GM12878 (cell line): ENCODE measurements around the gene MAVS. TPM values are rescaled to one million over a fixed set of nuclear protein-coding genes. Genes with fewer than 3 reads are reported as not detected.

ENCODE experiments used
- ATAC-seq: fragments of 200-7000 bp; cut with Tn5 transposase; 3 replicates; pipeline ENCODE4 v1.9.1; 2020; ENCODE audit warnings: mild to moderate bottlenecking, moderate library complexity
- BruUV-seq: library from RNA; stranded (reverse); fragments of 400-500 nt; replicated peaks from 2 replicates; lab custom pipeline; 2021; lab: Mats Ljungman, UMichigan
- CTCF ChIA-PET: fragments of 300-600 bp; sonication (Branson Sonifier 250); formaldehyde crosslinking; extraction: SDS; loops from one replicate; lab custom pipeline; 2021; ENCODE audit warnings: inconsistent platforms; lab: Yijun Ruan, JAX
- POLR2A ChIA-PET: fragments of 350-600 bp; formaldehyde crosslinking; extraction: SDS; loops from one replicate; lab custom pipeline; 2021; ENCODE audit warnings: inconsistent platforms; lab: Charles Lee
- RAD21 ChIA-PET: fragments of 300-600 bp; sonication (Branson Sonifier 250); formaldehyde crosslinking; loops from one replicate; lab custom pipeline; 2023; ENCODE audit warnings: antibody characterized with exemption; ENCODE audit not compliant: unreplicated experiment; lab: Charles Lee
- SMC1A ChIA-PET: fragments of 300-600 bp; sonication (Branson Sonifier 250); formaldehyde crosslinking; loops from one replicate; lab custom pipeline; 2023; ENCODE audit not compliant: unreplicated experiment, uncharacterized antibody; lab: Charles Lee
- DNase-seq: peaks from one replicate; pipeline ENCODE4 v3.0.0-alpha.2; 2011; ENCODE audit warnings: low read depth, low spot score
- FAIRE-seq: peaks from 3 replicates; lab custom pipeline; 2011; peaks lifted over from hg19 to GRCh38; lab: Jason Lieb, UNC
- H2AFZ ChIP-seq: 2 replicates; pipeline ENCODE4 v1.6.0; 2011; ENCODE audit warnings: low read depth, low read length, control low read depth; ENCODE audit not compliant: control insufficient read depth
- H3K27ac ChIP-seq: 2 replicates; pipeline ENCODE4 v1.5.1; 2011; ENCODE audit warnings: control low read depth; ENCODE audit not compliant: control insufficient read depth, insufficient read depth
- H3K27me3 ChIP-seq, 2 experiments: replicated peaks in 1 of 2; 2 replicates each; pipeline versions ENCODE4 v1.6.0 to v1.6.1; 2011; ENCODE audit warnings: low read length in 1 of 2; ENCODE audit not compliant: control insufficient read depth in 2 of 2, insufficient read depth in 2 of 2
- H3K36me3 ChIP-seq, 2 experiments: 2 replicates each; pipeline ENCODE4 v1.5.1; 2011; ENCODE audit warnings: low read length in 1 of 2; ENCODE audit not compliant: control insufficient read depth in 2 of 2, insufficient read depth in 2 of 2
- H3K4me1 ChIP-seq: 2 replicates; pipeline ENCODE4 v1.6.1; 2011; ENCODE audit warnings: mild to moderate bottlenecking, low read length, moderate library complexity, mixed read lengths; ENCODE audit not compliant: control insufficient read depth, insufficient read depth
- H3K4me2 ChIP-seq: 2 replicates; pipeline ENCODE4 v1.6.0; 2011; ENCODE audit warnings: control low read depth; ENCODE audit not compliant: control insufficient read depth, insufficient read depth
- H3K4me3 ChIP-seq: fragments of 200-600 bp; sonication (generic); 2 replicates; pipeline ENCODE4 v1.5.1; 2016
- H3K79me2 ChIP-seq: 2 replicates; pipeline ENCODE4 v1.6.0; 2011; ENCODE audit warnings: low read length; ENCODE audit not compliant: control insufficient read depth, insufficient read depth
- H3K9ac ChIP-seq: 2 replicates; pipeline ENCODE4 v1.8.0; 2011; ENCODE audit warnings: low read length, control low read depth, mixed read lengths; ENCODE audit not compliant: control insufficient read depth, insufficient read depth
- H3K9me3 ChIP-seq: replicated peaks from 3 replicates; pipeline ENCODE4 v1.5.1; 2011; ENCODE audit warnings: mild to moderate bottlenecking, low read length; ENCODE audit not compliant: control insufficient read depth, insufficient read depth
- H4K20me1 ChIP-seq: 2 replicates; pipeline ENCODE4 v1.6.0; 2011; ENCODE audit not compliant: control insufficient read depth, insufficient read depth
- BCL11A ChIP-seq: IDR thresholded peaks from 2 replicates; pipeline ENCODE4 v1.6.1; 2011; ENCODE audit warnings: low read depth, low read length
- PKNOX1 ChIP-seq: fragments of 450-650 bp; IDR thresholded peaks from 2 replicates; pipeline ENCODE4 v1.6.1; 2016; ENCODE audit warnings: mild to moderate bottlenecking
- TCF12 ChIP-seq: IDR thresholded peaks from 2 replicates; pipeline ENCODE4 v1.6.1; 2011; ENCODE audit warnings: low read depth, mild to moderate bottlenecking, low read length
- TCF7 ChIP-seq: IDR thresholded peaks from 2 replicates; pipeline ENCODE4 v1.6.1; 2014; ENCODE audit warnings: antibody characterized with exemption, borderline replicate concordance
- WGBS: methylation state at CpG from one replicate; pipeline ENCODE4 v1.1.6; 2016; ENCODE audit warnings: low lambda C conversion rate; ENCODE audit not compliant: insufficient replicate concordance, insufficient coverage; ENCODE audit errors: missing lambda C conversion rate; 5-methylcytosine and 5-hydroxymethylcytosine counted together
- in situ Hi-C: fragments of 300-500 bp; cut with MboI; formaldehyde crosslinking; loops from 9 replicates; pipeline ENCODE4 v1.14.3; 2018; ENCODE audit warnings: mixed read lengths
- intact Hi-C: fragments of 100-400 bp; cut with micrococcal nuclease; formaldehyde crosslinking; loops from one replicate; pipeline ENCODE4 v1.14.2; 2022; ENCODE audit not compliant: unreplicated experiment
- polyA plus RNA-seq, 11 experiments: library from polyadenylated mRNA; depleted of rRNA in 4 of 11; unstranded in 6 of 11; stranded (reverse) in 5 of 11; fragments of >200 nt; fragmentation: Nextera tagmentation in 4 of 11; fragmentation: Illumina TruSeq in 1 of 11; extraction: Ambion mirVana in 4 of 11; extraction: Trizol in 1 of 11; gene quantifications; 1 replicate in 1 of 11; 2 replicates in 10 of 11; pipeline versions ENCODE4 v1.2.1 to v1.2.3, GENCODE V29; 2011 to 2016; ENCODE audit warnings: inconsistent platforms in 2 of 11, missing spikeins in 2 of 11, low read depth in 1 of 11
- total RNA-seq, 4 experiments: library from RNA; depleted of rRNA in 3 of 4; stranded (reverse); fragments of >200 nt in 3 of 4; fragmentation: Illumina TruSeq in 1 of 4; extraction: Trizol in 1 of 4; gene quantifications; 2 replicates each; pipeline versions ENCODE4 v1.2.1 to v1.2.3, GENCODE V29; 2013 to 2021
- TF ChIP-seq, protein P1 (sequence below): fragments of 150-350 bp; IDR thresholded peaks from 2 replicates; pipeline ENCODE4 v1.6.1; 2016; ENCODE audit warnings: low read depth, low read length
- TF ChIP-seq, protein P2 (sequence below): fragments of 150-350 bp; IDR thresholded peaks from 2 replicates; pipeline ENCODE4 v1.6.1; 2014; ENCODE audit warnings: mild to moderate bottlenecking, low read depth, low read length

The MAVS gene
- total and polyA plus RNA-seq, 10 of the 15 experiments (the other 5 are each of a cell fraction or from before 2014, with no cell fraction given), result 1.6 to 25.2 (median 12.6) TPM

GRCh38 chr20:3875378-3875974, 28.8 kb downstream of the MAVS start:
- H4K20me1 ChIP-seq, result no peaks in the 10 kb centered on the region
- FAIRE-seq, result no peak
- RAD21 ChIA-PET, result no interaction called here

More at GRCh38 chr20:3875378-3875974, 28.8 kb downstream of the MAVS start:
- ChIA-PET CTCF (interaction anchor here (0.6 to 1.2 kb wide), 2 partner anchors 20 to 194 kb away, joined by 4 to 5 read pairs; no protein-coding TSS in a partner anchor), SMC1A (interaction anchor here (0.5 to 0.7 kb wide), 3 partner anchors 16 to 216 kb away, joined by 3 to 5 read pairs (median 3); no protein-coding TSS in a partner anchor), POLR2A (interaction anchor here (0.5 to 1.0 kb wide), 5 partner anchors 9 to 1276 kb away, joined by 3 to 5 read pairs (median 4); no protein-coding TSS in a partner anchor)
- Histone ChIP-seq H3K27me3 (no peaks in the 10 kb centered on the region), H3K79me2 (no peaks in the 10 kb centered on the region), H3K9ac (no peak overlapping the region), H3K4me3 (no peak overlapping the region), H3K9me3 (no peaks in the 10 kb centered on the region), H3K27ac (no peak overlapping the region), H3K4me1 (no peaks in the 10 kb centered on the region), H2AFZ (no peak overlapping the region), H3K4me2 (no peak overlapping the region), H3K36me3 (no peaks in the 10 kb centered on the region; a peak in 2 of 4 replicates)
- TF ChIP-seq, protein P1, sequence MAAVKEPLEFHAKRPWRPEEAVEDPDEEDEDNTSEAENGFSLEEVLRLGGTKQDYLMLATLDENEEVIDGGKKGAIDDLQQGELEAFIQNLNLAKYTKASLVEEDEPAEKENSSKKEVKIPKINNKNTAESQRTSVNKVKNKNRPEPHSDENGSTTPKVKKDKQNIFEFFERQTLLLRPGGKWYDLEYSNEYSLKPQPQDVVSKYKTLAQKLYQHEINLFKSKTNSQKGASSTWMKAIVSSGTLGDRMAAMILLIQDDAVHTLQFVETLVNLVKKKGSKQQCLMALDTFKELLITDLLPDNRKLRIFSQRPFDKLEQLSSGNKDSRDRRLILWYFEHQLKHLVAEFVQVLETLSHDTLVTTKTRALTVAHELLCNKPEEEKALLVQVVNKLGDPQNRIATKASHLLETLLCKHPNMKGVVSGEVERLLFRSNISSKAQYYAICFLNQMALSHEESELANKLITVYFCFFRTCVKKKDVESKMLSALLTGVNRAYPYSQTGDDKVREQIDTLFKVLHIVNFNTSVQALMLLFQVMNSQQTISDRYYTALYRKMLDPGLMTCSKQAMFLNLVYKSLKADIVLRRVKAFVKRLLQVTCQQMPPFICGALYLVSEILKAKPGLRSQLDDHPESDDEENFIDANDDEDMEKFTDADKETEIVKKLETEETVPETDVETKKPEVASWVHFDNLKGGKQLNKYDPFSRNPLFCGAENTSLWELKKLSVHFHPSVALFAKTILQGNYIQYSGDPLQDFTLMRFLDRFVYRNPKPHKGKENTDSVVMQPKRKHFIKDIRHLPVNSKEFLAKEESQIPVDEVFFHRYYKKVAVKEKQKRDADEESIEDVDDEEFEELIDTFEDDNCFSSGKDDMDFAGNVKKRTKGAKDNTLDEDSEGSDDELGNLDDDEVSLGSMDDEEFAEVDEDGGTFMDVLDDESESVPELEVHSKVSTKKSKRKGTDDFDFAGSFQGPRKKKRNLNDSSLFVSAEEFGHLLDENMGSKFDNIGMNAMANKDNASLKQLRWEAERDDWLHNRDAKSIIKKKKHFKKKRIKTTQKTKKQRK, result no peak
- TF ChIP-seq PKNOX1, result no peak
- TF ChIP-seq, protein P2, sequence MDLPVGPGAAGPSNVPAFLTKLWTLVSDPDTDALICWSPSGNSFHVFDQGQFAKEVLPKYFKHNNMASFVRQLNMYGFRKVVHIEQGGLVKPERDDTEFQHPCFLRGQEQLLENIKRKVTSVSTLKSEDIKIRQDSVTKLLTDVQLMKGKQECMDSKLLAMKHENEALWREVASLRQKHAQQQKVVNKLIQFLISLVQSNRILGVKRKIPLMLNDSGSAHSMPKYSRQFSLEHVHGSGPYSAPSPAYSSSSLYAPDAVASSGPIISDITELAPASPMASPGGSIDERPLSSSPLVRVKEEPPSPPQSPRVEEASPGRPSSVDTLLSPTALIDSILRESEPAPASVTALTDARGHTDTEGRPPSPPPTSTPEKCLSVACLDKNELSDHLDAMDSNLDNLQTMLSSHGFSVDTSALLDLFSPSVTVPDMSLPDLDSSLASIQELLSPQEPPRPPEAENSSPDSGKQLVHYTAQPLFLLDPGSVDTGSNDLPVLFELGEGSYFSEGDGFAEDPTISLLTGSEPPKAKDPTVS, result no peak
- TF ChIP-seq TCF12, result no peak
- no peak for TF ChIP-seq TCF7
- TF ChIP-seq BCL11A, result no peak
- in situ Hi-C loops (no loop called here), intact Hi-C loops (no loop called here)
- 83% methylated on average over 9 of the region's 9 CpGs for WGBS
- no TSS peak for BruUV-seq
- ATAC-seq (no peak), DNase-seq (no peak)
